Testis (tissue), 2 donors: ENCODE measurements around the gene KIF1A.

Source experiments
- POLR2A ChIP-seq: fragments of 450-650 bp; IDR thresholded peaks from one replicate; pipeline ENCODE4 v1.6.1; 2017; ENCODE audit warnings: antibody characterized with exemption, mild to moderate bottlenecking, moderate library complexity
- TF ChIP-seq, protein P1 (sequence below), 3 experiments: fragments of 450-650 bp in 2 of 3; fragments of 200-600 bp in 1 of 3; sonication (generic) in 1 of 3; IDR thresholded peaks; one replicate each; pipeline ENCODE4 v1.5.1; 2016 to 2019; ENCODE audit warnings: antibody characterized with exemption in 3 of 3, mild to moderate bottlenecking in 2 of 3, moderate library complexity in 1 of 3

- TF ChIP-seq, protein P1, sequence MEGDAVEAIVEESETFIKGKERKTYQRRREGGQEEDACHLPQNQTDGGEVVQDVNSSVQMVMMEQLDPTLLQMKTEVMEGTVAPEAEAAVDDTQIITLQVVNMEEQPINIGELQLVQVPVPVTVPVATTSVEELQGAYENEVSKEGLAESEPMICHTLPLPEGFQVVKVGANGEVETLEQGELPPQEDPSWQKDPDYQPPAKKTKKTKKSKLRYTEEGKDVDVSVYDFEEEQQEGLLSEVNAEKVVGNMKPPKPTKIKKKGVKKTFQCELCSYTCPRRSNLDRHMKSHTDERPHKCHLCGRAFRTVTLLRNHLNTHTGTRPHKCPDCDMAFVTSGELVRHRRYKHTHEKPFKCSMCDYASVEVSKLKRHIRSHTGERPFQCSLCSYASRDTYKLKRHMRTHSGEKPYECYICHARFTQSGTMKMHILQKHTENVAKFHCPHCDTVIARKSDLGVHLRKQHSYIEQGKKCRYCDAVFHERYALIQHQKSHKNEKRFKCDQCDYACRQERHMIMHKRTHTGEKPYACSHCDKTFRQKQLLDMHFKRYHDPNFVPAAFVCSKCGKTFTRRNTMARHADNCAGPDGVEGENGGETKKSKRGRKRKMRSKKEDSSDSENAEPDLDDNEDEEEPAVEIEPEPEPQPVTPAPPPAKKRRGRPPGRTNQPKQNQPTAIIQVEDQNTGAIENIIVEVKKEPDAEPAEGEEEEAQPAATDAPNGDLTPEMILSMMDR (IDR thresholded peaks at IDR 0.05): no peak
- no peak for TF ChIP-seq POLR2A
These were observed 9.4 kb downstream of the KIF1A start for GRCh38 chr2:240810621-240811020.
